ENCODE measurements around the gene GFOD1. TPM values are rescaled to one million over a fixed set of nuclear protein-coding genes. Genes with fewer than 3 reads are reported as not detected.

Gene GFOD1
- total RNA-seq, 1 donor from 2014 or later, result 2.2 TPM

GRCh38 chr6:13429406-13429753, 58.0 kb downstream of the GFOD1 start:
- no peak for TF ChIP-seq CTCF (conservative IDR thresholded peaks at IDR 0.05; ENCODE audit: low read depth, low read length)
- no peak overlapping the region for H3K4me3 ChIP-seq (ENCODE audit: low read depth, low read length)
- no peak for DNase-seq (ENCODE audit: low read depth)

- no peak for DNase-seq (ENCODE audit: low read depth)
- no peak for TF ChIP-seq CTCF (conservative IDR thresholded peaks at IDR 0.05; ENCODE audit: low read depth, low read length)
- H3K4me3 ChIP-seq (ENCODE audit: low read depth, low read length), result no peak overlapping the region
Measured at GRCh38 chr6:13428583-13429405, 58.6 kb downstream of the GFOD1 start.

- no peak for DNase-seq (ENCODE audit: low read depth)
- H3K4me3 ChIP-seq (ENCODE audit: low read depth, low read length), result no peak overlapping the region
- TF ChIP-seq CTCF (conservative IDR thresholded peaks at IDR 0.05; ENCODE audit: low read depth, low read length), result no peak
Measured at GRCh38 chr6:13427801-13428582, 59.4 kb downstream of the GFOD1 start.

- TF ChIP-seq CTCF (conservative IDR thresholded peaks at IDR 0.05; ENCODE audit: low read depth, low read length), result no peak
- DNase-seq (ENCODE audit: low read depth), result no peak
- H3K4me3 ChIP-seq (ENCODE audit: low read depth, low read length), result no peak overlapping the region
Measured at GRCh38 chr6:13427316-13427715, 60.1 kb downstream of the GFOD1 start.

- no peak for TF ChIP-seq CTCF (conservative IDR thresholded peaks at IDR 0.05; ENCODE audit: low read depth, low read length)
- no peak overlapping the region for H3K4me3 ChIP-seq (ENCODE audit: low read depth, low read length)
- DNase-seq (ENCODE audit: low read depth), result no peak
Measured at GRCh38 chr6:13425943-13426931, 61.2 kb downstream of the GFOD1 start.

GRCh38 chr6:13425270-13425873, 62.0 kb downstream of the GFOD1 start:
- TF ChIP-seq CTCF (conservative IDR thresholded peaks at IDR 0.05; ENCODE audit: low read depth, low read length), result no peak
- no peak for DNase-seq (ENCODE audit: low read depth)
- H3K4me3 ChIP-seq (ENCODE audit: low read depth, low read length), result no peak overlapping the region
